Measurements from ENCODE around the gene RMDN2. TPM values are rescaled to one million over a fixed set of nuclear protein-coding genes. Genes with fewer than 3 reads are reported as not detected.
"Not testable (repeated sequence)": the region's sequence is repeated elsewhere in the genome, so short reads cannot be mapped to it uniquely, and the experiment has no call there.

RMDN2 gene
- total and polyA plus RNA-seq, 10 of the 15 experiments (the other 5 are each of a cell fraction or from before 2014, with no cell fraction given) = 2.6 to 12.4 (median 9.2) TPM

GRCh38 chr2:37947306-37947705 lies 22.2 kb downstream of the RMDN2 start (continued):
- TF ChIP-seq ZBED1 (IDR thresholded peaks at IDR 0.05; ENCODE audit: borderline replicate concordance) (no peak), IRF5 (IDR thresholded peaks at IDR 0.05; ENCODE audit: borderline replicate concordance) (no peak), WRNIP1 (IDR thresholded peaks at IDR 0.05; ENCODE audit: borderline replicate concordance, low read depth, low read length) (no peak), ZNF217 (IDR thresholded peaks at IDR 0.05) (no peak)

DNA sequence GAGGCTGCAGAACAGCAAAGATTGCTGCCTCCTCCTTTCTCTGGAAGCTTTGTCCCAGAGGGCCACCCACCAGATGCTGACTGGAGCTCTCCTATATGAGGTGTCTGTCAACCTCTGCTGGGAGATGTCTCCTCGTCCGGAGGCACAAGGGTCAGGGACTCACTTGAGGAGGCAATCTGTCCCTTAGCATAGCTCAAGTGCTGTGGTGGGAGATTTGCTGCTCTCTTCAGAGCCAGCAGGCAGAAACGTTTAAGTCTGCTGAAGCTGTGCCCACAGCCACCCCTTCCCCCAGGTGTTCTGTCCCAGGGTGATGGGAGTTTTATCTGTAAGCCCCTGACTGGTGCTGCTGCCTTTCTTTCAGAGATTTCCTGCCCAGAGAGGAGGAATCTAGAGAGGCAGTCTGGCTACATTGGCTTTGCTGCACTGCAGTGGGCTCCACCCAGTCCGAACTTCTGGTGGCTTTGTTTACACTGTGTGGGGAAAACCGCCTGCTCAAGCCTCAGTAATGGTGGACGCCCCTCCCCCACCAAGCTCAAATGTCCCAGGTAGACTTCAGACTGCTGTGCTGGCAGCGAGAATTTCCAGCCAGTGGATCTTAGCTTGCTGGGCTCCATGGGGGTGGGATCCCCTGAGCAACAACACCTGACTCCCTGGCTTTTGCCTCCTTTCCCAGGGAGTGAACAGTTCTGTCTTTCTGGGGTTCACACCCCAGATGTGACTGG lies 37.1 kb downstream of the RMDN2 start:
- H3K27ac ChIP-seq (ENCODE audit: control insufficient read depth, insufficient read depth); H3K4me2 ChIP-seq (ENCODE audit: control insufficient read depth, insufficient read depth); in situ Hi-C loops (cut with MboI); H3K9ac ChIP-seq (ENCODE audit: control insufficient read depth, insufficient read depth, low read length); POLR2A ChIA-PET; BruUV-seq (replicated peaks); H4K20me1 ChIP-seq (ENCODE audit: control insufficient read depth, insufficient read depth); H3K4me1 ChIP-seq (ENCODE audit: control insufficient read depth, insufficient read depth, low read length); H3K36me3 ChIP-seq (ENCODE audit: control insufficient read depth in 2 of 2, insufficient read depth in 2 of 2, low read length in 1 of 2); DNase-seq (ENCODE audit: low read depth, low spot score); H3K9me3 ChIP-seq (replicated peaks; ENCODE audit: control insufficient read depth, insufficient read depth, low read length); intact Hi-C loops (cut with micrococcal nuclease; ENCODE audit: unreplicated experiment); H3K27me3 ChIP-seq (replicated peaks in 1 of 2; ENCODE audit: control insufficient read depth in 2 of 2, insufficient read depth in 2 of 2, low read length in 1 of 2); H3K4me3 ChIP-seq; SMC1A ChIA-PET (ENCODE audit: uncharacterized antibody, unreplicated experiment); H3K79me2 ChIP-seq (ENCODE audit: control insufficient read depth, insufficient read depth, low read length); FAIRE-seq; ATAC-seq: not testable (repeated sequence)
- 52% methylated on average over 7 of the region's 7 CpGs for WGBS (ENCODE audit: insufficient coverage, insufficient replicate concordance, low lambda C conversion rate, missing lambda C conversion rate)
- CTCF ChIA-PET = interaction anchor here (0.8 kb wide), 1 partner anchor 12 kb away, joined by 4 read pairs; no protein-coding TSS in a partner anchor
- peak overlapping the region; percentile 7; the same call in 1 of the 2 replicates for H2AFZ ChIP-seq (ENCODE audit: control insufficient read depth, low read depth, low read length)
- RAD21 ChIA-PET (ENCODE audit: unreplicated experiment) = interaction anchor here (0.9 kb wide), 1 partner anchor 22 kb away, joined by 3 read pairs; no protein-coding TSS in a partner anchor

- H4K20me1 ChIP-seq (ENCODE audit: control insufficient read depth, insufficient read depth); H3K4me3 ChIP-seq; H3K4me2 ChIP-seq (ENCODE audit: control insufficient read depth, insufficient read depth); intact Hi-C loops (cut with micrococcal nuclease; ENCODE audit: unreplicated experiment); H3K36me3 ChIP-seq (ENCODE audit: control insufficient read depth in 2 of 2, insufficient read depth in 2 of 2, low read length in 1 of 2); H3K9me3 ChIP-seq (replicated peaks; ENCODE audit: control insufficient read depth, insufficient read depth, low read length); ATAC-seq; H2AFZ ChIP-seq (ENCODE audit: control insufficient read depth, low read depth, low read length); H3K4me1 ChIP-seq (ENCODE audit: control insufficient read depth, insufficient read depth, low read length); H3K79me2 ChIP-seq (ENCODE audit: control insufficient read depth, insufficient read depth, low read length); FAIRE-seq; in situ Hi-C loops (cut with MboI); H3K27me3 ChIP-seq (replicated peaks in 1 of 2; ENCODE audit: control insufficient read depth in 2 of 2, insufficient read depth in 2 of 2, low read length in 1 of 2); SMC1A ChIA-PET (ENCODE audit: uncharacterized antibody, unreplicated experiment); DNase-seq (ENCODE audit: low read depth, low spot score); H3K27ac ChIP-seq (ENCODE audit: control insufficient read depth, insufficient read depth); H3K9ac ChIP-seq (ENCODE audit: control insufficient read depth, insufficient read depth, low read length); BruUV-seq (replicated peaks): not testable (repeated sequence)
- WGBS (ENCODE audit: insufficient coverage, insufficient replicate concordance, low lambda C conversion rate, missing lambda C conversion rate) = 34% methylated on average over 9 of the region's 9 CpGs
- ChIA-PET RAD21 (ENCODE audit: unreplicated experiment) (interaction anchor here (0.9 kb wide), 1 partner anchor 23 kb away, joined by 3 read pairs; no protein-coding TSS in a partner anchor), POLR2A (interaction anchor here (0.7 kb wide), 1 partner anchor 10 kb away, joined by 3 read pairs; no protein-coding TSS in a partner anchor), CTCF (interaction anchor here (0.8 kb wide), 1 partner anchor 11 kb away, joined by 4 read pairs; no protein-coding TSS in a partner anchor)
Measured at GRCh38 chr2:37962740-37963121, 37.6 kb downstream of the RMDN2 start.

- H3K4me1 ChIP-seq (ENCODE audit: control insufficient read depth, insufficient read depth, low read length); intact Hi-C loops (cut with micrococcal nuclease; ENCODE audit: unreplicated experiment); CTCF ChIA-PET; DNase-seq (ENCODE audit: low read depth, low spot score); H3K27me3 ChIP-seq (replicated peaks in 1 of 2; ENCODE audit: control insufficient read depth in 2 of 2, insufficient read depth in 2 of 2, low read length in 1 of 2); H3K4me3 ChIP-seq; H3K27ac ChIP-seq (ENCODE audit: control insufficient read depth, insufficient read depth); in situ Hi-C loops (cut with MboI); H3K4me2 ChIP-seq (ENCODE audit: control insufficient read depth, insufficient read depth); ATAC-seq; H3K9ac ChIP-seq (ENCODE audit: control insufficient read depth, insufficient read depth, low read length); SMC1A ChIA-PET (ENCODE audit: uncharacterized antibody, unreplicated experiment); H2AFZ ChIP-seq (ENCODE audit: control insufficient read depth, low read depth, low read length); H3K9me3 ChIP-seq (replicated peaks; ENCODE audit: control insufficient read depth, insufficient read depth, low read length); H3K79me2 ChIP-seq (ENCODE audit: control insufficient read depth, insufficient read depth, low read length); H4K20me1 ChIP-seq (ENCODE audit: control insufficient read depth, insufficient read depth); RAD21 ChIA-PET (ENCODE audit: unreplicated experiment); BruUV-seq (replicated peaks); H3K36me3 ChIP-seq (ENCODE audit: control insufficient read depth in 2 of 2, insufficient read depth in 2 of 2, low read length in 1 of 2); POLR2A ChIA-PET; FAIRE-seq: not testable (repeated sequence)
- 85% methylated on average over 13 of the region's 33 CpGs for WGBS (ENCODE audit: insufficient coverage, insufficient replicate concordance, low lambda C conversion rate, missing lambda C conversion rate)
Measured at GRCh38 chr2:37963901-37964300, 38.8 kb downstream of the RMDN2 start.
